Breast epithelium (tissue), 3 donors: Measurements from ENCODE around the gene POTEM.
"Not testable (repeated sequence)": the region's sequence is repeated elsewhere in the genome, so short reads cannot be mapped to it uniquely, and the experiment has no call there.

Experiments
- POLR2A ChIP-seq: fragments of 450-650 bp; IDR thresholded peaks from one replicate; pipeline ENCODE4 v1.6.1; 2016; ENCODE audit warnings: antibody characterized with exemption, mild to moderate bottlenecking, moderate library complexity
- POLR2AphosphoS5 ChIP-seq, 3 donors: sonication (generic); formaldehyde crosslinking; IDR thresholded peaks; one replicate each; pipeline ENCODE4 v1.6.1; 2017; ENCODE audit warnings: antibody characterized with exemption in 3 of 3
- TF ChIP-seq, protein P1 (sequence below), 3 donors: fragments of 450-650 bp; IDR thresholded peaks; one replicate each; pipeline ENCODE4 v1.5.1; 2016 to 2017; ENCODE audit warnings: antibody characterized with exemption in 3 of 3, mild to moderate bottlenecking in 3 of 3, moderate library complexity in 3 of 3

GRCh38 chr14:19007678-19008077 is 40.4 kb downstream of the POTEM start:
- TF ChIP-seq POLR2A; POLR2AphosphoS5 (IDR thresholded peaks at IDR 0.05): not testable (repeated sequence)
- TF ChIP-seq, protein P1, sequence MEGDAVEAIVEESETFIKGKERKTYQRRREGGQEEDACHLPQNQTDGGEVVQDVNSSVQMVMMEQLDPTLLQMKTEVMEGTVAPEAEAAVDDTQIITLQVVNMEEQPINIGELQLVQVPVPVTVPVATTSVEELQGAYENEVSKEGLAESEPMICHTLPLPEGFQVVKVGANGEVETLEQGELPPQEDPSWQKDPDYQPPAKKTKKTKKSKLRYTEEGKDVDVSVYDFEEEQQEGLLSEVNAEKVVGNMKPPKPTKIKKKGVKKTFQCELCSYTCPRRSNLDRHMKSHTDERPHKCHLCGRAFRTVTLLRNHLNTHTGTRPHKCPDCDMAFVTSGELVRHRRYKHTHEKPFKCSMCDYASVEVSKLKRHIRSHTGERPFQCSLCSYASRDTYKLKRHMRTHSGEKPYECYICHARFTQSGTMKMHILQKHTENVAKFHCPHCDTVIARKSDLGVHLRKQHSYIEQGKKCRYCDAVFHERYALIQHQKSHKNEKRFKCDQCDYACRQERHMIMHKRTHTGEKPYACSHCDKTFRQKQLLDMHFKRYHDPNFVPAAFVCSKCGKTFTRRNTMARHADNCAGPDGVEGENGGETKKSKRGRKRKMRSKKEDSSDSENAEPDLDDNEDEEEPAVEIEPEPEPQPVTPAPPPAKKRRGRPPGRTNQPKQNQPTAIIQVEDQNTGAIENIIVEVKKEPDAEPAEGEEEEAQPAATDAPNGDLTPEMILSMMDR (IDR thresholded peaks at IDR 0.05) = not testable (repeated sequence)
